Gastroesophageal sphincter (tissue), 3 donors: ENCODE results near the gene SCAMP2.

Source experiments
- CTCF ChIP-seq, 4 experiments: fragments of 200-600 bp in 2 of 4; fragments of 450-650 bp in 2 of 4; sonication (generic) in 1 of 4; IDR thresholded peaks; one replicate each; pipeline ENCODE4 v1.5.1; 2017 to 2019; ENCODE audit warnings: antibody characterized with exemption in 4 of 4, mild to moderate bottlenecking in 2 of 4, moderate library complexity in 2 of 4
- POLR2A ChIP-seq, 2 donors: fragments of 450-650 bp; IDR thresholded peaks; one replicate each; pipeline ENCODE4 v1.6.1; 2017; ENCODE audit warnings: antibody characterized with exemption in 2 of 2, mild to moderate bottlenecking in 2 of 2, moderate library complexity in 1 of 2

DNA sequence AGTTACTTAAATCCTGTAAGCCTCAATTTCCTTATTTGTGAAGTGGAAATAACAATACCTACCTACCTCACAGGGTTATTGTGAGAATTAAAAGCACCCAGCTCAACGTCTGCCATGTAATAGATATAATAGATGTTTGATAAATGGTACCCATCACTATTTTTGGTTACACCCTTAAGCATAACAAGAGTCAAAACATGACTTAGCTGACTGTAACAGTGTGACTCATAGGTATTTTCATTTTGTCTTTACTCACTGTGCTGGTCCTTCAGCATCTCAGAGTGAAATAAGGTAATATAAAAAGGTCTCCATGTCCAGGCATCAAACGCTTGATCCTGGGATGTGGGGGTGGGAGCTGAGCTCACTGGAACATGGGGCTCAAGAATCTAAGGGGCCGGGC is 43.7 kb downstream of the SCAMP2 start:
- TF ChIP-seq CTCF (IDR thresholded peaks at IDR 0.05) = no peak
- TF ChIP-seq POLR2A (IDR thresholded peaks at IDR 0.05) = no peak
